ENCODE measurements around the gene GALNT18.

The GALNT18 gene

DNA sequence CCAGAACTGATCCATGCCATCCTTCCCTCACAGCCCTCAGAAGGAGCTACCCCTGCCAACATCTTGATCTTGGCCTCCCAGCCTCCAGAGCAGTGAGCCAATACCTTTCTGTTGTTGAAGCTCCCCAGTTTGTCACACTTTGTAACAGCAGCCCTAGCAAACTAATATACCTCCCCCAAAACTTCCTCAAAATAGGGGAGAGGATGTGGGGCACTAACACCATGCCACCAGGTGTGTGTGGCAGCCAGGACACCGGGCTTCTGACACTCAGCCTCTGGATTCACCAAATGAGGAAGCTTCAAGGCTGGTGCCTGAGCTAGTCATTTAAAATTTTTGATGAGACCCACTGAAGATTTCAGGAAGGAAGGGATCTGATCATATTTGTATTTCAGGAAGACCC is 353.7 kb downstream of the GALNT18 start:
- no peak for DNase-seq (ENCODE audit: low spot score)

DNA sequence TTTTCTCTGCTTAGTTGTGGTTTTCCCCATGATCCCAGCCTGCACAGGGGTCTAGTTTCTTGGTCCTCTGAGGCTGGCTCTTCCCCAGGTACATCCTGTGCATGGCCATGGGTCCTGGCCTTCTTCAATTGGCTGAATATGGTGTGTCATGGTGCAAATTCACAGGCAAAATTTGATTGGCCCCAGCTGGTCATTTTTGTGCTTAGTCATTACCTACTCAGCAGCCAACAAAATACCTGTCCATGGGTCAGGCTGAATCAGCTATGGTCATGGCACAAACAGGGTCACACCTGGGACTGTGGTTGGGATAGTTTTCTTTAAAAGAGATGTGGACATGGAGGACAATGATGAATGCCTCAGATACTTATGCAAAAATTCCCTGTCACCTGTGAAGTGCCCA is 354.5 kb downstream of the GALNT18 start:
- no peak for DNase-seq (ENCODE audit: low spot score)

DNA sequence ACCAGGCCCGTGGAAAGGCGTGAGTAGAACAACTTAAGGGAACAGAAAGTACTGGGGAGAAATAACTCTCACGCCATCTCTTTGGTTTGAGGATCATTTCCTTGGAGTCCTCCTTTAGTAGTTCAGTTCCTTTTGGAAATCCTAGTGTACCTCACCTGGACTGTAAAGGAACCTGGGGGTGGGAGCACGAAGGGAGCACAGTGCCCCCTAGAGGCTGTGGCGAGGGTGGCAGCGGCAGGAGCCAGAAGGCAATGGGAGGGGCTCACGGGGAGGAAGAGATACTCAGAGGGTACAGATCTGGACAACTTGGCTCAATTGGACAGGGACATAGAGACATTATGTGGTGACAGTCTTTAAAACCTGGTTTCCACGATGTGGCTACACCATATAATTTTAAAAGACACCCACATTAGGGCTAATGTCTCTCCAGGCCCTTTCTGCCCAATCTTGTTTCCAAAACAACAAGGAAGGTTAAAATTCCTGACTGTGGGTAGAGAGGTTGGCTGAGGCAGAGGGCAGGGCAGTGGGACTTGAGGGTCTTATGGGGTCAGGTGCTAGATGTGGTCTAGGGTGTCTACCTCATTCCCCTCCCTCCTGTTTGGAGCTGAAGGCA is 355.7 kb downstream of the GALNT18 start:
- DNase-seq (ENCODE audit: low spot score), result no peak

DNA sequence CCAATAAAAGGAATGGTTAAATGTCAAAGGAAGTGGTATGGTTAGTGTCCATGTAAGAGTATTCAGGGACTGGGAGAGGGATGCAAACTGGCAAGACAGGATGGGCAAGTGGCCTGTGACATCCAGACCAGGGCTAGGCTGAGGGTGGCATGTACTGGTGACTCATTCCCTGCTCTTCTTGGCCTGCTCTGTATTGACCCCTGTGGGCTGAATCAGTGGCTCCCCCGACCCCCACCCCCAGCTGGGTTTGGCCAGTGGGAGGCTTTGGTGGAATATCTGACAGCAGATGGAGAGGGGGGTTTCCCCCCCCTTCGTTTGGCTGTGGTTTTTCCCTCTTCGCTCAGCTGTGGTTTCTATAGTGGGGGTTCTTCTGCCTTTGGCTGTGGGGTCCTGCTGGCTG is 356.5 kb downstream of the GALNT18 start:
- DNase-seq (ENCODE audit: low spot score), result no peak

DNA sequence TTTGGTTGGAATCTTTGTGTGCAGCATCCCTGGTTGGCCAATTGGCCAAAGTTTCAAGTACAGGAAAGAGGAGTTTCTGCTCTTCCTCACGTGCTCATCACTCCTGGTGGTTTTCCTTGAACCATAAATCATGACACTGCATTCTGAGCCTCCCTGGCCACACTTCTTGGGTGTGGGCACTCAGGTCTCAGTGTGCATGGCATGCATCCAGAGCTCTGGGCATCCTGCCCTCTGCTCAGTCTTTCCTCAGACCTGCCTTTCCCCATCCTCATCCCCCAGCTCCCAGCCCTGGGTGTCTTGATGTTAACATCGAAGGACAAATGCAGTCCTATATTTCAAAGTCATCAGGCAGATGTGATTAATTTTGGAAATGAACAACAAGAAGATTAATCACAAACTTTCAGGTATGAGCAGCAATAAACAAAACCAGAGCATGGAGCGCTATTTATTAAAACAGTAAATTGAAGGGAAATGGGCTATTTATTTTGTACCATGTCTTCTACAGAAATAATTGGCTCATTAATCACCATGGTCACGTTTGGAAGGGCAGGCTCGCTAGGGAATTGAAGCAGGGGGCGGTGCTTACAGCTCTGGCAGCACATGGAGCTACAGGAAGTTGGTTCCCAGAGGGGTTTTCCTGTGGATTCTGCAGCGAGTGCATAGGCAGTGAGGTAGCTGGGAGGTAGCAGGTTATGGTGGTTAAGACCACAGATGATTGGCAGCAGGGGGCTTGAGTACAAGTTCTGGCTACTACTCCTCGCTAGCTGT is 358.4 kb downstream of the GALNT18 start:
- DNase-seq (ENCODE audit: low spot score), result no peak

DNA sequence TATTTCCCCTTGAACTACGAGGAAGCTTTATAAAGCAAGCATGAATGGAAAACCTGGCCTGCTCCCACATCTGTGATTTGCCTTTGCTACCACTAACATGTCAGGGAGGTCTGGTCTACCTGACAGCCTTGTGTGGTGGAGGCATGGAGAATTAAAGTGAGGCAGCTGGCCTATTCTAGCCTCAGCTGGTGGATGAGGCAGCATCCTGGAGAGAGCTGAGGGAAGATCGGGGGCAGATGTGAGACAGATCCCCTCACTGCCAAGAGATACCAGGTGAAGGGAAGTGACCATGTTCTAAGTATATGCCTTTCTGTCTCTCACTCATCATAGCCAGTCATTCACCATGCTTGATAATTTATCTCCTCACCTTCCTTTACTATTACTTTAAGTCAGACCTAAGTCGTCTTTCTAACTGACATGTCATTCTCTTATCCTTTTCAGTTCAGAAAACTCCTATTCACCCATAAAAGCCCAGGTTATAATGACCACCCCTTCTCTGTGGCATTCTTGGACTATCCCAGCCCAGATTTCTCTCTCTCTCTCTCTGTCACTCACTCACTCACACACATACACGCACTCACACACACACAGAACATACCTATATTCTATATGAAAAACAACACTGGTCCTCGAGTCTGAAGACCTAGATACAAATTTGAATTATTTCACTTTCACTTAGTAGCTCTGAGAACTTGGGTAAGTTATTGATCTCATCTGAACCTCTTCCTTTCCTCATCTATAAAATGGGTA is 359.5 kb downstream of the GALNT18 start:
- no peak for DNase-seq (ENCODE audit: low spot score)

DNA sequence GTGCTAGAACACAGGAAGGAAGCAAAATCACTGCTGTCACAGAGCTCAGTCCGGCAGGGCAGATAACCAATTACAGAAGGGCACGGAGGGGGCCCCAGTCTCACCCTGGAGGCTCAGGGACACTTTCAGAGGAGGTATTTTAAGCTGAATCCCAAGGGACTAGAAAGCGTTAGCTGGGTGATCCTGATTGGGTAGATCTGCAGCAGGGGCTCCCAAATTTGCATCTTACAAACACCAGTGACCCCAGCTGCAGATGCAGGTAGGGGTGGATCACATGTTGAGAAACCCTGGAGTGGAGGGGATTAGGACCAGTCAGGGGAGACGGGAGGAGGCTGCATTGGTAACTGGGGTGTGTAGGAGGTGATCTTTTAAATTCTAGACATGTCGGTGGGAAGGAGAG is 360.2 kb downstream of the GALNT18 start:
- DNase-seq (ENCODE audit: low spot score), result no peak

DNA sequence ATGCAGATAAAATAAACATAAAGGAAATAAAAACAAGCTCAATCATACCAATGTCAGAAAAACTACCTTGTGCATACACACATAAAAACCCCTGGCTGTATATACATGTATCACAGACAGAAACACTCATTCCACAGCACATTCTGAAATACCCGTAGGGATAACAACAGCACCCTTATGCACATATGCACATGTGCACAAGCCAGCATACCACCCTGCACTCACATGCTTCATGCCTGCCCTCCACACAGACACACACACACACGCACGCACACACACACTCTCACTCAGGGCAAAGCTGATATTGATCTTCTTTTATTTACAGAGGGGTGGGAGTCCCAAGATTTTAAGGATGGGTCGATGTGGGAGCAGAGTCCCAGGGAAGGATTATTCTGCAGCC is 360.9 kb downstream of the GALNT18 start:
- no peak for DNase-seq (ENCODE audit: low spot score)

DNA sequence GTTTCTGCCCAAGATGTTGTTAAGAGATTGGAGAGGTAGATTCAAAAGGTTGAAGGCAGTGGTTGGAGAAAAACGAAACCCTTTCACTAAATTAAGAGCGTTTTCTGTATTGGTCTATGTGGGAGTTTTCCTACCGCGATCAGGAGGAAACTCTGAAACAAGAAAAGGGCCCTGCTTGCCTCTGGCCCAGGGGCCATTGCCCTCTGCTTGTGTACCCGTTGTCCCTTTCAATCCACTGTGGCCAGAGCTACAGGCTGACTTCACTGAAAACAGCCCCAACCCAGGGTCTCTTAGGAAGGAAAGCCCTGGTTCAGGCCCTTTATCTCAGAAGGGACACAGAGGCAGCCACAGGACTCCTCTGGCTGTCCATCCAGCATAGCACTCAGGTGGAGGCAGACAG is 367.8 kb downstream of the GALNT18 start:
- DNase-seq (ENCODE audit: low spot score), result no peak

DNA sequence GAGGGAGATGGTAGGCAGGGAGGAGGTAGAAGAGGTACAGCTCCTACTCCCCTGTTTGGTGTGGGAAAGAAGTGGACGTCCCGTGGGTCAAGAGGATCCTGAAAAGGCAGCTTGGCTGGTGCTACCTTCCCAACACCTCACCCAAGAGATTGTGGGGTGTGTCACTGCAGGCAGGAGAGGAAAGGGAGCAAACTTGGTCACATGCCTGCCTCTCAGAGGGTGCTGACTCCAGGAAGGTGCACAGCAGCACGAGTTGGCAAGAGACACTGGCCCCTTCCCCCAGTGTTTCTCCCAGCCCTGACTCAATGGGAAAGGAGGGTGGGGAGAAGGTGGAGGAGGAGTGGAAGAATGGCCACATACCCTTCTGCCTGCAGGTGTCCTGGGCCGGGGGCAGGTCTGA is 368.3 kb downstream of the GALNT18 start:
- DNase-seq (ENCODE audit: low spot score), result no peak

DNA sequence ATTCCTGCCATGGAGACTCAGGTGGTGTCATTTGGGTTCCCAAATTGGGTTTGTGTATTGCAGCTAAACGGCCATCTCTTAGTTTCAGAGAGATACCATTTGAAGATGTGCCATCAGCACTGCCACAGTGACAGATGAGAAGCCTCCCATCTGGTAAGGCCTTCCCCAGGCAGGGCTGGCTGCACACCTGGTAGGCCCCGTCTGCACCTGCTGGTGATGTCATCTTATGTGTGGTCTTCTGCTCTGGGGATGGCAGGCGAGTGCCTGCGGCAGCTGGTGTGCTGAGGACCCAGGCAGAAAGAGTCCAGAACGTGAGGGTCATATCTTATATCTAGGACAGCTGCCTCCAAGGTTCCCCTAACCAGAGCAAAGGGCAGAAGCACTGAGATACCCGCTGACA is 369.4 kb downstream of the GALNT18 start:
- peak; percentile 23 for DNase-seq (ENCODE audit: low spot score)

DNA sequence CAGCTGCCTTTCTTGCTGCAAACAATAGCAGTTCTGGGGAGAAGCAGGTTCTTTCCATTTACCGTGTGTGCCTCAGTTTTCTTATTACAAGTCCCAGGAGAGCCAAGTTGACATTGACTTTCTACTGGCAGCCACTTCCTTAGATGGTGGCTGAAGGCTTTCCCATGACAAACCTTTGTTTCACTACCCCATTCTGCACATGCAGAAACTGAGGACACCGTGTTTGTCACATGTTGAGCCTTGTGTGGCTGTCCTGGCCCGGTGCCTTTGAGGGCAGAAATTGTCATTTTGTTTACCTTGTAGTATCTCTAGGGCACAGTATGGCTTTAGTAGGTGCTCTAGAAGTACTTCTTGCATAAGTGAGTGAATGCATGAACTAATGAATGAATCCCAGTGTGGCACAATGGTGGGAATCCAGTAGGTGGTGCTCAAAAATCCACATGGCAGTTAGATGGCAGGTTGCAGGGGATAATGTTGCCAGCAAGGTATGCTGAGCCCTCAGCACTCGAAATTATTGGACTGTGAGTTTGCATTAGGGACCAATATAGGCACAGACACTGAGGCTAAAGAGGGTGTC is 370.3 kb downstream of the GALNT18 start:
- no peak for DNase-seq (ENCODE audit: low spot score)

DNA sequence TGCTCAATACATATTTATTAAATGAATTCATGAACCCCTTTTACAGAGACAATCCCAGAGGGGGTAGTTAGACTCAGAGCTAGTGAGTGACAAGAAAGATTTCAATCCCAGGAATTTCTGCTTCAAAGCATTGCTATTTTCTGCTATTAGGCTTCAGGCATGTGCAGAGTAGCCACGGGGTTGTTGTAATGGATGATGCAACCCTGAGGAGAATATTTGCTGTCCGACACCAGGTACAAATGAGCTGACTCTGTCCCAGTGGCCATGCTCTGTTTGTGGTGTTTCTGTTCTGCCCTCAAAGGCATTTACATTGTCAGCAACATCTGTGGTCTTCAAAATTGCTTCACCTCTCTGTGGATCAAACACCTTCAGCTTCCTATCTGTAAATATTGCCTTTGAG is 371.3 kb downstream of the GALNT18 start:
- no peak for DNase-seq (ENCODE audit: low spot score)

DNA sequence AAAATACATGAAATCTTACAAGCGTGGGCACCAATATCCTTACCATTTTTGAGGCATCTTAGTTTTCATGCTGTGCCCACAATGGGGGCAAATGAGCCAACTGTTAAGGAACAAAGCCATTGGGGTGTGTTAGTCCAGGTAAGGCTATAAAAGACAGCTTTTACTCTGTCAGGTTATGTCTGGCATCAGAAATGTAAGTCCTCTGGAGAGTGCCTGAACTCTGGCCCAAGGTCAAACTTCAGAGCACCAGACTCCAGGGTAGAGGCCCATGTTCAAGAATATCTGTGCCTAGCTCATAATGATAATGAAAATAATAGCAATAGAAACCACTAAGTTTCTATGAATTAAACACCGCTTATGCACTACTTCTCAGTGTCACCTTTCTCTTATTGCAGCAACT is 374.2 kb downstream of the GALNT18 start:
- no peak for DNase-seq (ENCODE audit: low spot score)

DNA sequence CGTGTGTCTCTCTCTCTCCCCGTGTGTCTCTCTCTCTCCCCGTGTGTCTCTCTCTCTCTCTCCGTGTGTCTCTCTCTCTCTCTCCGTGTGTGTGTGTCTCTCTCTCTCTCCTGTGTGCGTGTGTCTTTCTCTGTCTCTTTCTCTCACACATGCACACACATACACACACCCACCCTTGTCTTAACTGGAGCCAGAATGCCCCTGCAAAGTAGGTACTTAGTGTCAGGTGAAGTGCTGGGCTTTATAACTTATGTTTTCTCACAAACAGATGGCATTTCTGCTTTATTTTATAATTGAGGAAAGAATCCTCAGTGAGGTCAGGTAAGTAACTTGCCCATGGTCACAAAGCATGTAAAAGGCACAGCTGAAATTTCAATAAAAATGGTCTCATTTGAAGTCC is 374.7 kb downstream of the GALNT18 start:
- no peak for DNase-seq (ENCODE audit: low spot score)

DNA sequence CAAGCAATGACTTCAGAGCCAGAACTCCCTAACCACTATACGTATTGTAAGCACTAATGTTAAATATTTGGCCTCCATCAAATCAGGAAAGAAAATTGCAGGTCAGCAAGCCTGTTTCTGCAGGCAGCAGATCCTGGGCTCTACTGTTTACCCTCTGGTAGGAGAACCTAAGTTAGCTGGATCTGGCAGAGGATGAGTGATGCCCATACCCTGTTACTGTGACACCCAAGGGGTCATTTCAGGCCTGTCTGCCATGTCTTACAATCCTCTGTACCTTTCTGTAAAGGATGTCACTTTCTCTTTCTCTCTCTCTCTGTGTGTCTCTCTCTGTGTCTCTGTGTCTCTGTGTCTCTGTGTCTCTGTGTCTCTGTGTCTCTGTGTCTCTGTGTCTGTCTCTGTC is 375.6 kb downstream of the GALNT18 start:
- DNase-seq (ENCODE audit: low spot score), result no peak

DNA sequence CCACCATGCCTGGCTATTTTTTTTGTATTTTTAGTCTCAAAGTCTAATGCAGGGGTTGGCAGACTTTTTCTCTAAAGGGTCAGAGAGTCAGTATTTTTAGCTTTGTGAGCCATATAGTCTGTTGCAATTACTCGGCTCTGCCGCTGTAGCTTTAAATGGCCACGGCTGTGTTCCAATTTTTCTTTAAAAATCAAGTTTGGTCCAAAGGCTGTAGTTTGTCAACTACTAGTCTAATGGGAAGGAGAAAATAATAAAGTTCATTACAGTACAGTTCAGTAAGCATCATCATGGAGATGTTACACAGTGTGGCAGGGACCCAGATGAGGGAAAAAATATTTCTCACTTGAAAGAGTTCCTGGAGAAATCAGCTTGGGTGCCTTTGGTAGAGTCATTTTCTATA is 376.4 kb downstream of the GALNT18 start:
- no peak for DNase-seq (ENCODE audit: low spot score)

DNA sequence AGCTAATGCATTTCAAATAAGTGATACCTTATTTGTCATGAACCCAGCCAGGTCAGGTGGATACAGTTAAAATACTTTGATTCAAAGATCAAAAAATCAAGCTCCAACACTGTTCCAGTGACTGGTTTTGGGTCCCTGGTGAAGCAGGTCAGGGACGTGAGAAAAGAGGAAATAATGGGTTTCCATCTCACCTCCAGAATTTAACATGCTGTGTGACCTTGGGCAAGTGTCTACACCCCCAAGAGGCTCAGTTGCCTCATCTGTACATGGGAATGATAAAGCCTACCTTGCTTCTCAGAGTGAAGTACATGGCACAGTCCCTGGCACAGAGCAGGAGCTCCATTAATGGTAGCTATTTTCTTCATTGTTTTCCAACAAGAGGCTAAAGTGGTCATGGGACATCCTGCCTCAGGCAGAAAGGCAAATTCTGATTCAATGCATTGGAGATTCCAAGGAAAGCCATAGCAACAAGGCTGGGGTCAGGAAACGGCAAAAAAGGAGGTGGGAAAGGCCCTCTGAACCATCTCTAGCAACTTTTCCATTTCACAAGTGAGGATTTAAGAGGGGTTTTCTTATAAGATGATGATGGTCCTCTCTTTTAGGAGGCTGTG is 377.2 kb downstream of the GALNT18 start:
- no peak for DNase-seq (ENCODE audit: low spot score)

DNA sequence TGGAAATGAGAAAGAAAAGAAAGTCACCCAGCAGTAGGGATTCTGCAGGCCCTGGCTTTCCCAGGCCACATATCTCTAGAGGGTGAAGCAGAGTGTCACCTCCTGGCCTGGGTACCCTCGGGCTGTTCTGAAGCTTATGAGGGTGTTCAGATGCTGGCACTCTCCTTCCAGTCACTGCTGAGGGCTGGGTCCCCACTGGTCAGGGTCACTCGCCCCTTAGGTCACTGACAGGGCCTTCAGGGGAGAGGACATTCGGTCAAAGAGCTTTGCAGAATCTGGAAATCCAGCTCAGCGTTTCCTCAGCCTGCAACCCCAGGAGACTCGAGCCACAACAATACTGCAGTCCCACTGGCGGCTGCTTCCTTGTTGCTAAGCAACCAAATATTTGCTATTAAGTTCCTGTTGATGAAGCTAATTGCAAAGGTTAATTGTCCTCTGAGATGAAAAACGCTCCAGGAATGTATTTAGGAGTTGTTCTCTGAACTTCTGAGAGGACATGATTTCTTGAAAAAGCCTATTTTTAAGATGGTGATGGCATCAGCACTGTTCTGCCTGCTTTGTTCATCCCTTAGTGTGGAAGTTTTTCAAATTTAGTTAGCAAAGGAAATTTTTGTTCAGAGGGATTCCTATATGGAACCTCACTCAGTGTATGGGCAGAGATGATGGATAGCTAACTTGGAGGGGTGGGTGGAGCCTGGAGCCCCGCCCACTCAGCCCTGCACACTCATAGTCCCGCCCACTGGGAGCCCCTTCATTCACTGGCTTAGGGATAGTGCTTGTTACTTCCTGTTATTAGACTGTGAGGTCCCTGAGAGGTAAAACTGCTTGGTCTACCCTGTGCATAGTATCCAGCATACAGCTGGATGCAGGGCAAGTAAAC is 378.0 kb downstream of the GALNT18 start:
- DNase-seq (ENCODE audit: low spot score), result peak; percentile 68

DNA sequence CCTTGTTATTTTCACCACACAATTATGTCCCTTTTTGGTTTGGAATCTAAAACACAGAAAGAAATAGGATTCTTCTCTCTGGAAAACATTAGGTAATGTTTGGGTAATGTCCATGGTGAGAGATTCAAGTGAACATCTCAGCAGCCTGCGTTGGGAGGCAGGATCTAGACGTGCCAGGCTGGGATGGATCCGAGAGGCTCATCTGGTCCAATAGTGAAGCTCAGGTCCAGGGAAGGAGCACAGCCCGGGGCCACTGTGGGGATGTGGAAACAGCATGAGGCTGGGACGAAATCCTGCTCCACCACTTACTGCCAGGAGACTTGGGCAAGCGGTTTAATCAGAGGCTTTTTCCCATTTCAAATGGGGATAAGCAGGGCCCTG is 378.6 kb downstream of the GALNT18 start:
- no peak for DNase-seq (ENCODE audit: low spot score)

DNA sequence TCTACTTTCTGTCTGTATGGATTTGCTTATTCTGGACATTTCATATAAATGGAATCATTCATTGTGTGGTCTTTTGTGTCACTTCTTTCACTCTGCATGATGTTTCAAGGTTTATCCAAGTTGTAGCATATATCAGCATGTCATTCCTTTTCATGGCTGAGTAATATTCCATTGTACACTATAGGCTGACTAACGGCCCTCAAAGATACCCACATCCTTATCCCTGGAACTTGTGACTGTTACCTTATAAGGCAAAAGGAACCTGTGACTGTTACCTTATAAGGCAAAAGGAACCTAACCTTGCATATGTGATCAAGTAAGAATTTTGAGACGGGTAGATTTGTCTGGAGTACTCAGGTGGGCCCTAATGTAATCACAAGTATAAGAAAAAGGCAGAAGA is 380.5 kb downstream of the GALNT18 start:
- no peak for DNase-seq (ENCODE audit: low spot score)

DNA sequence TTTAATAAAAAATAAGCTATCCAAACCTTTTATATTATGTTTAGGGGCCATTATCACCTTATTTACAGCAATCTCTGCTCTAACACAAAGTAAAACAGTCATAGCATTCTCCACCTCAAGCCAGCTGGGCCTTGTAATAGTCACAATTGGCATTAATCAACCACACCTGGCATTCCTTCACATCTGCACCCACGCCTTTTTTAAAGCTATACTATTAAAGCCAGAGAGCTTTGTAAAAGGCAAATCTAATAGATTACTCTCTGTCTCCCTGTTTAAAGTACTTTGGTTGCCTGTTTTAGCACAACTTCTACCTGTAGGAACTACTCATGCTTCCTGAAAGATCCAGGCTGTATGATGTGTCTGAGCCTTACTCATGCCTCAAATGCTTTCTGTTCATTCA is 381.8 kb downstream of the GALNT18 start:
- DNase-seq (ENCODE audit: low spot score), result no peak
